ENCODE measurements around the gene FOS. TPM values are rescaled to one million over a fixed set of nuclear protein-coding genes. Genes with fewer than 3 reads are reported as not detected.

Gene FOS
- total RNA-seq, 1 donor from 2014 or later = 32.9 TPM

DNA sequence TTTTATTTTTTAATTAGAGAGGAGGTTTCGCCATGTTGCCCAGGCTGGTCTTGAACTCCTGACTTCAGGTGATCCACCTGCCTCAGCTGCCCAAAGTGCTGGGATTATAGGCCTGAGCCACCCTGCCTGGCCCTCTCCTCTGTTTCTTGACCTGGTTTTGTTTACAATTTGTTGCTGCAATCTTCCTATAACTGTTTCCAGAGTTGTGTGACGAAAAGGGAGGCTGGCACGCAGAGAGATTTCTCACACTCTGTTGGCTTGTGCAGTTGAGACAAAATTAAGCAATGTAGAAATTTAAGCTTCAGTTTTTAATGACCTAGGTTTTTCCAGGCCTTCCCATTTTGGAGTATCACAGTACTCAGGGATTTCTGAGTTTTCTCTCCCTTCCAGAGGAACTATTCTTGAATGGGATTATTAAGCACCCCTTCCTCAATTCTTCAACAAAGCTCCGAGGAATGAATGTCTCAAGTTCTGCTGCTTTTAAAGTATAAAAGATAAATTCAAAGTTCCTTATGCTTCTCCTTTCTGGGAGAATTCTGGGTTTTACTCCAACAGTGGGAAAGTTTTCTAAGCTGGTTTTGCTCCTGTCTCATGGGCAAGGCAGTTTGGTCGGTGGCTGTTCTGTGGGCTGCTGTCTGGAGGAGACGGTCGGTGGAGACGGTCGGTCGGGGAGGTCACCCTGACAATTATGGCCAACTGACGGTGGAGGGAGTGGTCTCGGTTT is 20.4 kb upstream of the FOS start:
- Histone ChIP-seq H4K20me1 (ENCODE audit: low read depth) (no peaks in the 10 kb centered on the region), H3K9ac (no peak overlapping the region), H3K9me3 (ENCODE audit: low read depth) (no peaks in the 10 kb centered on the region), H3K4me1 (peaks cover 5% of the 10 kb centered on the region), H2AFZ (replicated peaks) (peak overlapping the region; percentile 37), H3K27me3 (peaks cover 8% of the 10 kb centered on the region), H3K79me2 (ENCODE audit: low read depth) (no peaks in the 10 kb centered on the region), H3K4me3 (peak overlapping the region; percentile 33), H3K27ac (peak overlapping the region; percentile 65), H3F3A (ENCODE audit: low read depth) (peaks cover 8% of the 10 kb centered on the region), H3K36me3 (no peaks in the 10 kb centered on the region), H3K4me2 (peak overlapping the region; percentile 71)
- Mint-ChIP-seq H3K27me3 (ENCODE audit: insufficient read depth, low read depth) (peaks cover 10% of the 10 kb centered on the region), H3K36me3 (peaks cover 1% of the 10 kb centered on the region), H3K4me3 (peak overlapping the region; percentile 81), H3K27ac (peak overlapping the region; percentile 98), H3K4me1 (peaks cover 36% of the 10 kb centered on the region), H3K9me3 (no peaks in the 10 kb centered on the region)
- DNase-seq (ENCODE audit: low spot score) = no peak
- no peak for TF ChIP-seq EZH2phosphoT487 (IDR thresholded peaks at IDR 0.05)
- no peak for TF ChIP-seq CTCF (IDR thresholded peaks at IDR 0.05)
- no peak for TF ChIP-seq EZH2 (IDR thresholded peaks at IDR 0.05)

DNA sequence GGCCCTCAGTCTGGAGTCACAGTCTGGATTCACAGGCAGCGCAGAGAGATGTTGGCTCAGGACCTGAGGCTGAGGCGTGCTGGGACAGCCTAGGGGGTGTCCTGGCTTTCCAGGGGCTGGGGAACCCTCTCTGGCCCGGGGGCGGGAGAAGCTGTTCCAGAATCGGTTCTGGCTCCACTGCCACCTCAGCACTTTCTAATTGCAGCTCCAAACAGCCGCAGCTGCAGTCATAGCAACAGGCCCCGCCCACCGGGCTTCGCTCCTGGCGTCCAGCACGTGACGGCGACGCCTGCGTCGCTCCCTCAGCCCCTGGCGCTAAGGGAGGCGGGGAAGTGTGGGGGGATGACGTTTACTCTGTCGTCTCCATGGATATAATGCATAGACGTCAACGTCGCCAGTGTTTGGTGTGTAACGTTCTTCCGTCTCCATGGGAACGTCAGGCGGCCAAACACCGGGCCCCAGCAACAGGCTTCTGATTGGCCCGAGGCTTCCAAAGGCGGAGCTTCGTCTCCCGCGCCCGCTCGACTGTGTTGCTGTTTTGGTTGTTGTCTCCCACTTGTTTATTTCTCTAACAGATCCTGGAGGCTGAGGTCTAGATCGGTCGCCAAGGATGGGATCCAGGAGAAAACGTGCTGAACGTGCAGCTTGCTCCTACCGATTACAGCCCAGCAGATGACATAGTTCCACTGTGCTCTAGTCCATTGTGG is 19.7 kb upstream of the FOS start:
- H3K27me3 ChIP-seq = peaks cover 8% of the 10 kb centered on the region
- peak overlapping the region; percentile 37 for H2AFZ ChIP-seq (replicated peaks)
- no peaks in the 10 kb centered on the region for H3K9me3 Mint-ChIP-seq
- H3K36me3 Mint-ChIP-seq = peaks cover 1% of the 10 kb centered on the region
- peak overlapping the region; percentile 100 for H3K27ac Mint-ChIP-seq
- no peak overlapping the region for H3K9ac ChIP-seq
- H3K4me1 Mint-ChIP-seq = peaks cover 36% of the 10 kb centered on the region
- H3K4me3 Mint-ChIP-seq = peak overlapping the region; percentile 81
- no peaks in the 10 kb centered on the region for H3K79me2 ChIP-seq (ENCODE audit: low read depth)
- H4K20me1 ChIP-seq (ENCODE audit: low read depth) = no peaks in the 10 kb centered on the region
- peak overlapping the region; percentile 65 for H3K27ac ChIP-seq
- peaks cover 5% of the 10 kb centered on the region for H3K4me1 ChIP-seq
- H3K27me3 Mint-ChIP-seq (ENCODE audit: insufficient read depth, low read depth) = peaks cover 10% of the 10 kb centered on the region
- no peaks in the 10 kb centered on the region for H3K36me3 ChIP-seq
- H3K9me3 ChIP-seq (ENCODE audit: low read depth) = no peaks in the 10 kb centered on the region
- TF ChIP-seq EZH2phosphoT487 (IDR thresholded peaks at IDR 0.05) (no peak), EZH2 (IDR thresholded peaks at IDR 0.05) (no peak), CTCF (IDR thresholded peaks at IDR 0.05) (no peak)
- DNase-seq (ENCODE audit: low spot score) = peak; percentile 100
- H3F3A ChIP-seq (ENCODE audit: low read depth) = peaks cover 8% of the 10 kb centered on the region
- peak overlapping the region; percentile 33 for H3K4me3 ChIP-seq
- H3K4me2 ChIP-seq = peak overlapping the region; percentile 71

- Mint-ChIP-seq H3K36me3 (peaks cover 1% of the 10 kb centered on the region), H3K9me3 (no peaks in the 10 kb centered on the region), H3K4me1 (peaks cover 34% of the 10 kb centered on the region), H3K27ac (peak overlapping the region; percentile 100), H3K4me3 (peak overlapping the region; percentile 81), H3K27me3 (ENCODE audit: insufficient read depth, low read depth) (peaks cover 8% of the 10 kb centered on the region)
- H3K9ac ChIP-seq = no peak overlapping the region
- H3K27me3 ChIP-seq = peaks cover 8% of the 10 kb centered on the region
- H2AFZ ChIP-seq (replicated peaks) = peak overlapping the region; percentile 37
- H3K4me3 ChIP-seq = peak overlapping the region; percentile 28
- peak overlapping the region; percentile 7 for H3K27ac ChIP-seq
- H3F3A ChIP-seq (ENCODE audit: low read depth) = peaks cover 8% of the 10 kb centered on the region
- DNase-seq (ENCODE audit: low spot score) = no peak
- TF ChIP-seq CTCF (IDR thresholded peaks at IDR 0.05) (no peak), EZH2 (IDR thresholded peaks at IDR 0.05) (no peak), EZH2phosphoT487 (IDR thresholded peaks at IDR 0.05) (no peak)
- peaks cover 5% of the 10 kb centered on the region for H3K4me1 ChIP-seq
- no peaks in the 10 kb centered on the region for H4K20me1 ChIP-seq (ENCODE audit: low read depth)
- no peaks in the 10 kb centered on the region for H3K36me3 ChIP-seq
- H3K9me3 ChIP-seq (ENCODE audit: low read depth) = no peaks in the 10 kb centered on the region
- no peaks in the 10 kb centered on the region for H3K79me2 ChIP-seq (ENCODE audit: low read depth)
- peak overlapping the region; percentile 58 for H3K4me2 ChIP-seq
Measured at GRCh38 chr14:75259510-75259855, 19.1 kb upstream of the FOS start.

Data from neural progenitor cell (in vitro differentiated cells).